H1 (cell line): Measurements from ENCODE around the gene PNMA1. TPM values are rescaled to one million over a fixed set of nuclear protein-coding genes. Genes with fewer than 3 reads are reported as not detected.

ENCODE experiments used
- CBX5 ChIP-seq: fragments of 300-800, 300-1000 bp; sonication (generic); IDR thresholded peaks from 2 replicates; pipeline ENCODE4 v1.7.1; 2016; ENCODE audit warnings: antibody characterized with exemption, low read length, low read depth
- EGR1 ChIP-seq: IDR thresholded peaks from 2 replicates; pipeline ENCODE4 v1.6.1; 2011; ENCODE audit warnings: low read depth, low read length, borderline replicate concordance
- RFX5 ChIP-seq: IDR thresholded peaks from 2 replicates; pipeline ENCODE4 v1.6.1; 2011; ENCODE audit warnings: low read depth, low read length, improper control_type of control experiment, borderline replicate concordance
- SIN3A ChIP-seq, 2 experiments: IDR thresholded peaks in 1 of 2; conservative IDR thresholded peaks in 1 of 2; 2 replicates each; pipeline ENCODE4 v1.6.1; 2011 to 2012; ENCODE audit warnings: low read length in 2 of 2, improper control_type of control experiment in 1 of 2, low read depth in 1 of 2, mild to moderate bottlenecking in 1 of 2
- polyA plus RNA-seq, 7 experiments: library from polyadenylated mRNA; depleted of rRNA in 3 of 7; stranded (reverse) in 5 of 7; unstranded in 2 of 7; fragments of >200 nt in 5 of 7; fragments of 200-250 nt in 2 of 7; gene quantifications; 1 replicate in 5 of 7; 2 replicates in 1 of 7; 4 replicates in 1 of 7; pipeline versions ENCODE4 v1.2.1 to v1.2.3, GENCODE V29; 2011 to 2013; ENCODE audit warnings: missing spikeins in 2 of 7, mixed read lengths in 2 of 7
- total RNA-seq: library from RNA; stranded (reverse); fragmentation: NEBNext Ultra II Directional; extraction: Animal tissue kit (Norgen Biotek cat#: 25700); gene quantifications from 2 replicates; pipeline ENCODE4 v1.2.1, GENCODE V29; 2021
- TF ChIP-seq, protein P1 (sequence below), 3 experiments: IDR thresholded peaks; 1 replicate in 2 of 3; 2 replicates in 1 of 3; pipeline versions ENCODE4 v1.5.1 to v1.6.1; 2011; ENCODE audit warnings: low read length in 3 of 3, mild to moderate bottlenecking in 3 of 3, inconsistent platforms in 2 of 3, low read depth in 1 of 3, moderate library complexity in 1 of 3; ENCODE audit not compliant: insufficient read depth in 1 of 3; ENCODE audit errors: control extremely low read depth in 1 of 3

Gene PNMA1
- total and polyA plus RNA-seq, 2 of the 8 experiments (the other 6 are each of a cell fraction or from before 2014, with no cell fraction given), result 15.8 to 52.7 TPM

DNA sequence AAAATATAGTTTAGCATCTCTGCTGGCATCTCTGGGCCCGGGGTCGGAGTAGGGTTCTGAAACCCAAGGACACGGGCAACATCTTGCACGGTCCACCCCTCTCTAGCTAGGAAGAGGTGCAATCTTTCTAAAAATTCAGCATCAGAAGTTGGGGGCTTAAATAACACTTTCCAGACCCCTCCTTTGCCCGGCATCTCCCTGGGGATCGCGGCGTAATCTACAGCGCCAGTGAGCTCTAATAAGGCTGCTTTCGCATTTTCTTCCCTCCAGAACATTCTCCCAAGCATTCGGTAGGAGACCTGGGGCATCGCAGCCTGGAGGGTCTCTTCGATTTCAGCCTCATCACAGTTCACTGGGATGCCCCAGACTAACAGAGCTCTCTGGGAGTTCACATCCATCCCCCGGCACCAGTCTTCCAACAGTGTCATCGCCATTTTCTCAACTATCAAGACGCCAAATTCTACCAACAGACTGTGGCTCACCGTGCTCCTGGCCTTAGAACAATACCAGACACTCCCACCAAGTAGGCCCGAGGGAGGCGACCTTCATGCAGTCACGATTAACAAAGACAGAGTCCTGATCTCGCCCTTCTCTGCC, 880 bp downstream of the PNMA1 start (continued):
- TF ChIP-seq, protein P1, sequence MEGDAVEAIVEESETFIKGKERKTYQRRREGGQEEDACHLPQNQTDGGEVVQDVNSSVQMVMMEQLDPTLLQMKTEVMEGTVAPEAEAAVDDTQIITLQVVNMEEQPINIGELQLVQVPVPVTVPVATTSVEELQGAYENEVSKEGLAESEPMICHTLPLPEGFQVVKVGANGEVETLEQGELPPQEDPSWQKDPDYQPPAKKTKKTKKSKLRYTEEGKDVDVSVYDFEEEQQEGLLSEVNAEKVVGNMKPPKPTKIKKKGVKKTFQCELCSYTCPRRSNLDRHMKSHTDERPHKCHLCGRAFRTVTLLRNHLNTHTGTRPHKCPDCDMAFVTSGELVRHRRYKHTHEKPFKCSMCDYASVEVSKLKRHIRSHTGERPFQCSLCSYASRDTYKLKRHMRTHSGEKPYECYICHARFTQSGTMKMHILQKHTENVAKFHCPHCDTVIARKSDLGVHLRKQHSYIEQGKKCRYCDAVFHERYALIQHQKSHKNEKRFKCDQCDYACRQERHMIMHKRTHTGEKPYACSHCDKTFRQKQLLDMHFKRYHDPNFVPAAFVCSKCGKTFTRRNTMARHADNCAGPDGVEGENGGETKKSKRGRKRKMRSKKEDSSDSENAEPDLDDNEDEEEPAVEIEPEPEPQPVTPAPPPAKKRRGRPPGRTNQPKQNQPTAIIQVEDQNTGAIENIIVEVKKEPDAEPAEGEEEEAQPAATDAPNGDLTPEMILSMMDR (IDR thresholded peaks at IDR 0.05; ENCODE audit: control extremely low read depth in 1 of 3, insufficient read depth in 1 of 3, low read depth in 1 of 3, low read length in 3 of 3), result no peak
- peak; percentile 40 to 44; a peak in 1 of 4 replicates for TF ChIP-seq SIN3A (conservative IDR thresholded peaks at IDR 0.05 in 1 of 2, IDR thresholded peaks at IDR 0.05 in 1 of 2; ENCODE audit: low read depth in 1 of 2, low read length in 2 of 2)
- TF ChIP-seq EGR1, result no peak
- TF ChIP-seq RFX5, result no peak
- no peak for TF ChIP-seq CBX5
